Right renal cortex interstitium (tissue), 3 donors: Measurements from ENCODE around the gene SEMA4C. TPM values are rescaled to one million over a fixed set of nuclear protein-coding genes. Genes with fewer than 3 reads are reported as not detected.
A peak's percentile ranks its signal among the peaks of the same experiment; 100 is the strongest.
"Not testable (repeated sequence)": the region's sequence is repeated elsewhere in the genome, so short reads cannot be mapped to it uniquely, and the experiment has no call there.

Experiments
- DNase-seq, 3 donors: peaks; one replicate each; pipeline ENCODE4 v3.0.0-alpha.2; 2013; ENCODE audit warnings: low read depth in 3 of 3, low spot score in 2 of 3
- polyA plus RNA-seq, 3 donors: library from polyadenylated mRNA; unstranded; fragments of 120-200 nt; gene quantifications; one replicate each; pipeline ENCODE4 v1.2.1, GENCODE V29; 2013; ENCODE audit not compliant: insufficient read length in 3 of 3

SEMA4C gene
- polyA plus RNA-seq, 3 donors = 31.1 to 33.9 (median 31.3) TPM

GRCh38 chr2:96868555-96869280, 1.2 kb downstream of the SEMA4C start:
- DNase-seq = peak in 1 of 3 donors; percentile 81

- no peak for DNase-seq
These were observed 1.9 kb downstream of the SEMA4C start for GRCh38 chr2:96867756-96868554.

- no peak for DNase-seq
These were observed 2.7 kb downstream of the SEMA4C start for GRCh38 chr2:96866986-96867755.

GRCh38 chr2:96866586-96866985, 3.3 kb downstream of the SEMA4C start:
- DNase-seq = no peak

GRCh38 chr2:96866149-96866548, 3.7 kb downstream of the SEMA4C start:
- DNase-seq = no peak

- DNase-seq = no peak
These were observed 4.2 kb downstream of the SEMA4C start for GRCh38 chr2:96865654-96866053.

- DNase-seq = no peak
These were observed 5.4 kb downstream of the SEMA4C start for GRCh38 chr2:96864343-96865091.

- DNase-seq = no peak
These were observed 6.1 kb downstream of the SEMA4C start for GRCh38 chr2:96863575-96864342.

GRCh38 chr2:96863056-96863455, 6.8 kb downstream of the SEMA4C start:
- DNase-seq = not testable (repeated sequence)

- DNase-seq = no peak
These were observed 8.8 kb downstream of the SEMA4C start for GRCh38 chr2:96861074-96861473.

GRCh38 chr2:96860065-96861029, 9.5 kb downstream of the SEMA4C start:
- DNase-seq = no peak

GRCh38 chr2:96859681-96860064, 10.2 kb downstream of the SEMA4C start:
- no peak for DNase-seq

GRCh38 chr2:96859099-96859649, 10.7 kb downstream of the SEMA4C start:
- no peak for DNase-seq

- DNase-seq = peak; percentile 94 to 98 (median 98)
These were observed 12.1 kb downstream of the SEMA4C start, which contains the start of gene ANKRD39 for GRCh38 chr2:96857667-96858372. Gene ANKRD39 (minus strand): TSS chr2:96858016. CDS start chr2:96857987, 29 bp downstream.

- DNase-seq = no peak
These were observed 12.9 kb downstream of the SEMA4C start for GRCh38 chr2:96856776-96857666.

GRCh38 chr2:96853321-96853720, 16.6 kb downstream of the SEMA4C start:
- no peak for DNase-seq

GRCh38 chr2:96852667-96853066, 17.2 kb downstream of the SEMA4C start:
- DNase-seq = no peak
